Endothelial cell of umbilical vein (primary cell): ENCODE results near the gene CGNL1. TPM values are rescaled to one million over a fixed set of nuclear protein-coding genes. Genes with fewer than 3 reads are reported as not detected.

Source experiments
- BruUV-seq: library from RNA; stranded (reverse); fragments of 400-500 nt; replicated peaks from 2 replicates; lab custom pipeline; 2021; lab: Mats Ljungman, UMichigan
- CTCF ChIA-PET: fragments of 300-600, 350-600 bp; sonication (Branson Sonifier 250); formaldehyde crosslinking; loops from one replicate; lab custom pipeline; 2021; ENCODE audit warnings: antibody characterized with exemption, inconsistent platforms; lab: Charles Lee
- POLR2A ChIA-PET: fragments of 300-600, 350-600 bp; sonication (Branson Sonifier 250); formaldehyde crosslinking; loops from one replicate; lab custom pipeline; 2021; ENCODE audit warnings: antibody characterized with exemption, inconsistent platforms; lab: Charles Lee
- DNase-seq: peaks from one replicate; pipeline ENCODE4 v3.0.0-alpha.2; 2011; ENCODE audit warnings: low read depth, low spot score
- FAIRE-seq: peaks from 2 replicates; lab custom pipeline; 2011; peaks lifted over from hg19 to GRCh38; lab: Jason Lieb, UNC
- H2AFZ ChIP-seq: 2 replicates; pipeline ENCODE4 v1.6.0; 2012; ENCODE audit warnings: low read depth, low read length, control low read depth, inconsistent platforms
- H3K27ac ChIP-seq: 2 replicates; pipeline ENCODE4 v1.5.1; 2011; ENCODE audit warnings: low read depth, mild to moderate bottlenecking, control low read depth, low read length, moderate library complexity; ENCODE audit not compliant: insufficient read depth
- H3K27me3 ChIP-seq, 2 experiments: 2 replicates each; pipeline versions ENCODE4 v1.6.0 to v1.6.1; 2011; ENCODE audit warnings: low read length in 2 of 2, mixed read lengths in 1 of 2; ENCODE audit not compliant: control insufficient read depth in 2 of 2, insufficient read depth in 2 of 2
- H3K36me3 ChIP-seq, 2 experiments: 2 replicates in 1 of 2; 3 replicates in 1 of 2; pipeline ENCODE4 v1.5.1; 2011; ENCODE audit warnings: low read length in 2 of 2, mild to moderate bottlenecking in 1 of 2, moderate library complexity in 1 of 2; ENCODE audit not compliant: control insufficient read depth in 2 of 2, insufficient read depth in 2 of 2; ENCODE audit errors: extremely low read depth in 1 of 2
- H3K4me1 ChIP-seq: 3 replicates; pipeline ENCODE4 v1.5.1; 2011; ENCODE audit warnings: mild to moderate bottlenecking, low read length; ENCODE audit not compliant: control insufficient read depth, insufficient read depth; ENCODE audit errors: extremely low read depth
- H3K4me2 ChIP-seq: 2 replicates; pipeline ENCODE4 v1.6.1; 2011; ENCODE audit warnings: low read length, control low read depth, mixed read lengths; ENCODE audit not compliant: insufficient read depth
- H3K4me3 ChIP-seq, 3 experiments: fragments of 200-600 bp in 1 of 3; sonication (generic), shearing (Covaris generic) in 1 of 3; replicated peaks in 1 of 3; 2 replicates each; pipeline ENCODE4 v1.5.1; 2011 to 2016; ENCODE audit warnings: control low read depth in 3 of 3, low read length in 3 of 3, mild to moderate bottlenecking in 2 of 3, inconsistent platforms in 1 of 3, low read depth in 1 of 3, moderate library complexity in 1 of 3; ENCODE audit not compliant: insufficient read depth in 1 of 3
- H3K79me2 ChIP-seq: 2 replicates; pipeline ENCODE4 v1.6.0; 2012; ENCODE audit warnings: low read length, inconsistent platforms; ENCODE audit not compliant: control insufficient read depth, insufficient read depth
- H3K9ac ChIP-seq: replicated peaks from 2 replicates; pipeline ENCODE3; 2011; ENCODE audit warnings: low read length, control low read depth; ENCODE audit not compliant: insufficient read depth; ENCODE audit errors: extremely low read depth
- H3K9me1 ChIP-seq: replicated peaks from 3 replicates; pipeline ENCODE4 v1.6.0; 2011; ENCODE audit warnings: mild to moderate bottlenecking, low read length; ENCODE audit not compliant: control insufficient read depth, insufficient read depth; ENCODE audit errors: extremely low read depth
- H3K9me3 ChIP-seq: replicated peaks from 2 replicates; pipeline ENCODE4 v1.5.1; 2012; ENCODE audit warnings: low read length, inconsistent platforms; ENCODE audit not compliant: control insufficient read depth, insufficient read depth
- H4K20me1 ChIP-seq: replicated peaks from 2 replicates; pipeline ENCODE3; 2011; ENCODE audit warnings: mild to moderate bottlenecking, low read length; ENCODE audit not compliant: control insufficient read depth, insufficient read depth; ENCODE audit errors: extremely low read depth
- EZH2 ChIP-seq: IDR thresholded peaks from 2 replicates; pipeline ENCODE4 v1.6.1; 2012; ENCODE audit warnings: borderline replicate concordance, low read depth, mild to moderate bottlenecking, moderate library complexity, low read length, inconsistent platforms; ENCODE audit not compliant: severe bottlenecking
- FOS ChIP-seq: IDR thresholded peaks from 2 replicates; pipeline ENCODE4 v1.6.1; 2011; ENCODE audit warnings: mild to moderate bottlenecking, low read length, moderate library complexity, borderline replicate concordance; ENCODE audit not compliant: insufficient read depth
- GATA2 ChIP-seq: IDR thresholded peaks from 2 replicates; pipeline ENCODE4 v1.7.0; 2011; ENCODE audit warnings: low read depth, mild to moderate bottlenecking, moderate library complexity, mixed read lengths, low read length; ENCODE audit not compliant: insufficient read length, insufficient read depth
- JUN ChIP-seq: IDR thresholded peaks from 2 replicates; pipeline ENCODE4 v1.6.1; 2011; ENCODE audit warnings: borderline replicate concordance, low read depth; ENCODE audit not compliant: insufficient read length, insufficient read depth
- MYC ChIP-seq: IDR thresholded peaks from one replicate; pipeline ENCODE4 v1.6.1; 2011; ENCODE audit warnings: mild to moderate bottlenecking, low read depth, low read length
- POLR2A ChIP-seq: IDR thresholded peaks from 2 replicates; pipeline ENCODE4 v1.6.1; 2012; ENCODE audit warnings: low read depth, mild to moderate bottlenecking, control low read depth, low read length
- POLR2AphosphoS5 ChIP-seq: IDR thresholded peaks from 2 replicates; pipeline ENCODE4 v1.6.1; 2012; ENCODE audit warnings: low read depth, mild to moderate bottlenecking, control low read depth, low read length, moderate library complexity; ENCODE audit not compliant: insufficient read depth
- dilution Hi-C: fragments of 300-500 bp; cut with MboI; formaldehyde crosslinking; loops from one replicate; pipeline ENCODE4 v1.15.0; 2019; ENCODE audit warnings: low sequenced_read_pairs; ENCODE audit not compliant: extremely low pct_ligation_motif_present
- intact Hi-C: fragments of 100-400 bp; cut with micrococcal nuclease; formaldehyde crosslinking; loops from one replicate; pipeline ENCODE4 v1.10.0; 2022
- polyA plus RNA-seq, 4 experiments: library from polyadenylated mRNA; depleted of rRNA in 3 of 4; stranded (reverse) in 3 of 4; unstranded in 1 of 4; fragments of >200 nt; gene quantifications; 2 replicates each; pipeline versions ENCODE4 v1.2.1 to v1.2.3, GENCODE V29; 2011 to 2012; ENCODE audit warnings: missing spikeins in 1 of 4
- total RNA-seq: library from RNA; stranded (reverse); gene quantifications from 2 replicates; pipeline ENCODE4 v1.2.3, GENCODE V29; 2021
- TF ChIP-seq, protein P1 (sequence below), 2 donors: IDR thresholded peaks; 1 replicate in 1 of 2; 2 replicates in 1 of 2; pipeline ENCODE4 v1.5.1; 2011; ENCODE audit warnings: low read length in 2 of 2, mild to moderate bottlenecking in 2 of 2, moderate library complexity in 2 of 2, control low read depth in 1 of 2, inconsistent platforms in 1 of 2, low read depth in 1 of 2; ENCODE audit not compliant: insufficient read depth in 1 of 2; ENCODE audit errors: extremely low read depth in 1 of 2
- TF ChIP-seq, protein P2 (sequence below): IDR thresholded peaks from 2 replicates; pipeline ENCODE4 v1.6.1; 2011; ENCODE audit not compliant: insufficient read depth, insufficient read length

The CGNL1 gene
- total and polyA plus RNA-seq, 2 donors (not counting 3 experiments of a cell fraction or from before 2014, with no cell fraction given): 6.9 to 27.1 TPM

DNA sequence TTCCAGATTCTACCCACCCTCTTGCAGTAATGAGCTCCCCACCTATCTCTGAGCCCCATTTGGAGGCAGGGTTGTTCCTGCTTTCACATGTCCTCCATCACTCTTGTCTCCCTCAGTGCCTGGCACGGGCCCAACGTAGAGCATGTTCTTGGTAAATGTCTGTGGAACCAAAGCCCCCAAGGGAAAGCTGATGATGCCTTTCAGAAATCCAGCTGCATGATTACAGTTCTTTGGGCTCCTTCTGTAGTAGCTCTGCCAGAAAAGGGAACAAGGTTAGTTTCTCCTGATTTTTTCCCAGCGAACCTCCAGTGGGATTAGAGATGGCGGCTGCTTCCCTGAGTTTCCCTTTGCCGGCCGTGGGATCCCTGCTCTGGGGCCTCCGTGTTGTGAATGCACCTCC is 39.3 kb downstream of the CGNL1 start:
- Histone ChIP-seq H3K4me1 (no peaks in the 10 kb centered on the region), H3K27me3 (no peaks in the 10 kb centered on the region), H2AFZ (no peak overlapping the region), H4K20me1 (no peaks in the 10 kb centered on the region), H3K9me1 (no peaks in the 10 kb centered on the region), H3K79me2 (no peaks in the 10 kb centered on the region), H3K27ac (no peak overlapping the region), H3K4me2 (no peak overlapping the region), H3K9me3 (no peaks in the 10 kb centered on the region), H3K9ac (no peak overlapping the region), H3K4me3 (no peak overlapping the region), H3K36me3 (no peaks in the 10 kb centered on the region)
- no TSS peak for BruUV-seq
- intact Hi-C loops: no loop called here
- ChIA-PET POLR2A (no interaction called here), CTCF (interaction anchor here (1.0 to 1.5 kb wide), 2 partner anchors 70 to 112 kb away, joined by 3 to 5 read pairs; no protein-coding TSS in a partner anchor)
- dilution Hi-C loops: no loop called here
- TF ChIP-seq JUN (no peak), FOS (no peak), POLR2AphosphoS5 (no peak), EZH2 (no peak), MYC (no peak), POLR2A (no peak), GATA2 (no peak)
- TF ChIP-seq, protein P1, sequence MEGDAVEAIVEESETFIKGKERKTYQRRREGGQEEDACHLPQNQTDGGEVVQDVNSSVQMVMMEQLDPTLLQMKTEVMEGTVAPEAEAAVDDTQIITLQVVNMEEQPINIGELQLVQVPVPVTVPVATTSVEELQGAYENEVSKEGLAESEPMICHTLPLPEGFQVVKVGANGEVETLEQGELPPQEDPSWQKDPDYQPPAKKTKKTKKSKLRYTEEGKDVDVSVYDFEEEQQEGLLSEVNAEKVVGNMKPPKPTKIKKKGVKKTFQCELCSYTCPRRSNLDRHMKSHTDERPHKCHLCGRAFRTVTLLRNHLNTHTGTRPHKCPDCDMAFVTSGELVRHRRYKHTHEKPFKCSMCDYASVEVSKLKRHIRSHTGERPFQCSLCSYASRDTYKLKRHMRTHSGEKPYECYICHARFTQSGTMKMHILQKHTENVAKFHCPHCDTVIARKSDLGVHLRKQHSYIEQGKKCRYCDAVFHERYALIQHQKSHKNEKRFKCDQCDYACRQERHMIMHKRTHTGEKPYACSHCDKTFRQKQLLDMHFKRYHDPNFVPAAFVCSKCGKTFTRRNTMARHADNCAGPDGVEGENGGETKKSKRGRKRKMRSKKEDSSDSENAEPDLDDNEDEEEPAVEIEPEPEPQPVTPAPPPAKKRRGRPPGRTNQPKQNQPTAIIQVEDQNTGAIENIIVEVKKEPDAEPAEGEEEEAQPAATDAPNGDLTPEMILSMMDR (IDR thresholded peaks at IDR 0.05; ENCODE audit: extremely low read depth in 1 of 2, insufficient read depth in 1 of 2, low read depth in 1 of 2, low read length in 2 of 2): no peak
- TF ChIP-seq, protein P2, sequence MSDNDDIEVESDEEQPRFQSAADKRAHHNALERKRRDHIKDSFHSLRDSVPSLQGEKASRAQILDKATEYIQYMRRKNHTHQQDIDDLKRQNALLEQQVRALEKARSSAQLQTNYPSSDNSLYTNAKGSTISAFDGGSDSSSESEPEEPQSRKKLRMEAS: no peak
- FAIRE-seq (no peak), DNase-seq (no peak)
